Amniotic stem cell (primary cell): ENCODE data around the gene FOXP1.

Experiments used
- DNase-seq: peaks from one replicate; lab custom pipeline; 2025; lab: John Stamatoyannopoulos, UW

FOXP1 gene

GRCh38 chr3:71563827-71564226 lies 19.7 kb downstream of the FOXP1 start:
- no peak for DNase-seq

GRCh38 chr3:71562938-71563337 lies 20.6 kb downstream of the FOXP1 start:
- DNase-seq: no peak

DNA sequence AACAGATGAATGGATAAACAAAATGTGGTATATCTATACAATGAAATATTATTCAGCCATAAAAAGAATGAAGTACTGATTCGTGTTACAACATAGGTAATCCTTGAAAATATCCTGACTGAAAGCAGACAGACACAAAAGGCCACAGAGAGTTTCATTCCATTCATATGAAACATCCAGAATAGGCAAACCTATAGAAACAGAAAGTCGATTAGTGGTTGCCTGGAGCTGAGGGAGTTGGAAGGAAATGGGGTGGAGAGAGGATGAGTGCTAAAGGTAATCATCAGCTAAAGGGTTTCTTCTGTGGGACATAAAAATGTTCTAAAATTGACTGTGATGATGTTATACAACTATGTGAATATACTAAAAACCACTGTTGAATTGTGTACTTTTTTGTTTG lies 22.9 kb downstream of the FOXP1 start:
- DNase-seq: no peak

GRCh38 chr3:71559578-71560162 lies 23.9 kb downstream of the FOXP1 start:
- DNase-seq: no peak

GRCh38 chr3:71559021-71559420 lies 24.5 kb downstream of the FOXP1 start:
- DNase-seq: no peak

- DNase-seq: no peak
These were observed 28.9 kb downstream of the FOXP1 start for GRCh38 chr3:71554649-71555048.

DNA sequence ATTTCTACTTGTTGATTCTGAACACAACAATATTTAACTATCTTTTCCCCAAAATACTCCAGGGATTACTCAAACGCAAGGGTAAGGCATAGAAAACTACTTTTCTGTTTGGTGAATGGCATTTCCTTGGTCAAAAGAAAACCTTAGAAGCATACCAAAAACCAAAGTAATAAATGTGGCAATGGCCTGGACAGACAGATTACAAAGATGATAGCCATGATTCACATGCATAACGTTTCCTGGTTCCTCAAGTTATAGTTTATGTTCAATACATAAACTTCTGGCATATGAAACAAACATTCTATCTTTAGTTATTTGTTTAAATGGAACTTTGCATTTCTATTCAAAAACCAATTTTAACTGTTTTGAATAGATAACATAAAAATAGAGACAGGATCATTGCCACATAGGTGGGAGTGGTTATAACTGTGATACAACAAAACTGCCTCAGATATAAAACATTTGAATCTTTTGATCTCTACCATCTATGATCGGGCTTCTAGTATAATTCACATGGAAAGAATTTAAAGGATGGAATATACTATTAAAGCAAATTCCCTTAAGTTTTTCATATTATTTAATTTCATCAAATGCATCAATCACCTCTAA lies 32.1 kb downstream of the FOXP1 start:
- DNase-seq: peak; percentile 17

DNA sequence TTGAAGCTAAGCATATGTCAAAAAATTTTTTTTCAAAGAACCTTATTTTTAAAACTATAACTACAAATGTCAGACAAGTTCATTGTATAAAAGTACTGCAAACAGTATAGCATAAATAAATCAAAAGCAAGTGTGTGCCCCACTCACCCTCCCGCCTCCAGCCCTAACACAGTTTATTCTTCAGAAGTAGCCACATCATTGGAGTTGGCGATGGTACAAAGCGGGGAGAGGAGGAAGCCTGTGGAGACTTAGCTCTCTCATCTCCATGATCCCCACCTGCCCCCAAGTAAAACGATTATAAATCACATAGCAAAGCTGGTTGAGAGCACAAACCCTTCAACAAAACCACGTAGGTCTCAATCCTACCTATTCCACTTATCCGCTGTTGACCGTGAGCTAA lies 33.6 kb downstream of the FOXP1 start:
- no peak for DNase-seq

- DNase-seq: no peak
These were observed 34.7 kb downstream of the FOXP1 start for GRCh38 chr3:71548705-71549384.

GRCh38 chr3:71547249-71548198 lies 36.0 kb downstream of the FOXP1 start:
- no peak for DNase-seq

DNA sequence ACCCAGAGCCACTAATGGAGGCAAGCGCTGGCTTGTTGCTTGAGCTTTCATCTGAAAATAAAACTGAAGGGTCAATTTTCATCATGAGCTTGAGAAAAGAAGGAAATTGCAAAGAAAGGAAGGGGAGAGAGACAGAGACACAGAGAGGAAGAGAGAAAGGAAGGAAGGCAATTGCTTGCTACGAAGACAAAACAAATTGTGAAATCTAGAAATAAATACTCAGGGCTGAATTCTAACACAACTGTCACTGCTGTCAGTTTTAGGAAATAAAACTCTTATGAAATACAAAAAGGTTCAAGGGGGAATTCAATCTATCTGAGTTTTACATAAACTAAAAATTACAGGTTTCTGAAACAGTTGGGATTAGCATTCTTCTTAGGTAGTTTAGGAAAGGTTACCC lies 36.7 kb downstream of the FOXP1 start:
- no peak for DNase-seq

DNA sequence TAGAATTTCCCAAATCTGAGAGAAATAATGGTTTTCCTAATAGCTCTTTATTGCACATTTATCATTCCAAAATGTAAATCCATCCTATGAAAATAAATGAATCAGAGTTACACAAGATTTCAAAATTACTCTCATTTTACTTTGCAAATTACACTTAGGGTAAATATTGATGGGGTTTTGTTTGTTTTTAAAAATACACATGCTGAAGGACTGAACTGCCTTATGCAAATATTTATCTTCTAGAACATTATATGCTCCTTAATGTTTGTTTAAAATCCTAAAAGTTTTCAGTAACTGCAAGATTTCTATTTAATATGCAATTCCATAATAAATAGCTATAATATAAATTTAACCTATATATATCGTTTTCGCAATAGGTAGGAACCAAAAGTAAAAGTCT lies 38.2 kb downstream of the FOXP1 start:
- no peak for DNase-seq

DNA sequence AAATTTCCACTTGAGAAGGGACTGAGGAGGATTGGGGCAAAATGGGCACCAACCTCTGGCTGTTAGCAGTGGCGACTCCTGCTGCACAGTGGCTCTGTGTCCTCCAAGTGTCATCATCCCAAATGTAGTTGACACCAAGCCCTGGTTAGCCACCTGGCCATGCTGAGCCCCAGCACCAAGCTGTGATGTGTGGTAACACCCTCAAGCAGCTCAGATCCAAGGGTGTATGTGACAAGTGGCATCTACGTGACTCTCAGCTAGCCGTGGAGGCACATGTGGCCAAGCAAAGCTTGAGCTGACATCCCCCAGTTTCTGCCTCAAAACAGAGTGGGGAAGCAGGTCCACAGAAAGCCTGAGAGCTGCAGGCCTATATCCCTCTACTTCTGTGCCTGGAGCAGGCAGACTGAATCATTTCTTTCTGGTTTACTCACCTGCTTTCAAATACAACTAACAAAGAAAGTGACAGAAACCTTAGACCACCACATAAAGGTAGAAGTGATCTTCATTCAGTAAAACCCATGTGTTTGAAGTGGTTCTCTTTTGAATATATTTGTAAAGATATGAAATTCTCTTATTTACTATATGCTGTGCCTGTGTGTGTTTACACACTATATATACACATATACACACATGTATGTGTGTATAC lies 40.0 kb downstream of the FOXP1 start:
- DNase-seq: no peak

- DNase-seq: peak; percentile 88
These were observed 40.8 kb downstream of the FOXP1 start for GRCh38 chr3:71542521-71543370.

DNA sequence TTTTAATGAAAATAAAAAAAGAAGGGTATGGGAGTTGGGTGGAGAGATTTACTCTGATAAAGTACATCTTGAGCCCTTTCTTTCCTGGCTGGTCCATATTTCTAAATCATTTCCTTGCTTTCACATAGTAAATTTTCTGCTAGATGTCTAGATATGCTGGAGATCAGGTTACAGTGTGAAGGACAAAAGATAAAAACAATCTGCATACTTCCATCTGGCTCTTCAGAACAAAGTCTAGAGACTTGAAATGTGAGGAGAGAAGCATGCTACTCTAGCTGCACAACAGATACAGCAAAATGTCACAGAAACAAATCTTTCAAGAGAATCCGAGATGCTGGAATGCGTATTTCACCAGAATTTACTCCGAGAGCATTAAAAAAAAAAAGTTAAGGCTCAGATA lies 42.2 kb downstream of the FOXP1 start:
- DNase-seq: no peak

GRCh38 chr3:71537211-71537611 lies 46.3 kb downstream of the FOXP1 start:
- DNase-seq: peak; percentile 61

GRCh38 chr3:71536376-71536965 lies 47.1 kb downstream of the FOXP1 start:
- DNase-seq: no peak

DNA sequence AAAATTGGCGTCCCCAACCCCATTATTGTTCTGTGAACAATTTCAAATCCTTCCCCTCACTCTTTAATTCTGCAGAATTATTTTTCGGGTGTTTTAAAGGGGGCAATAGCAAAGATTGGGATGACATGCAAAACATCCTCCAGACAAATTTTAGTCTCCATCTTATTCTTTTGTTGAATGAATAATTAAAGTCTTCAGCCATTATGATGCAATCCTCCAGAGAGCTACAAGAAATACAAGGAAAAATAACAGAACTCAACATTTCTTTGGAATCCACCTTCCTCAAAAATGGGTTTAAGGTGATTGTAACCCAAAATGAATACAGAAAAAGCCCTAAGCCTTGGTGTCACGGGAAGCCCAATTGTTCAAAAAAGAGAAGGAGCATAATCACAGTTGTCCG lies 49.9 kb downstream of the FOXP1 start:
- DNase-seq: no peak

GRCh38 chr3:71532639-71533395 lies 50.7 kb downstream of the FOXP1 start:
- DNase-seq: no peak
